Fibroblast of mammary gland (primary cell): ENCODE measurements around the gene OR2A25.

Experiments used
- DNase-seq: peaks from one replicate; pipeline ENCODE4 v3.0.0-alpha.2; 2010; ENCODE audit warnings: low read depth
- H3K4me3 ChIP-seq: 2 replicates; pipeline ENCODE4 v1.5.1; 2011; ENCODE audit warnings: low read depth, mild to moderate bottlenecking, low read length, moderate library complexity; ENCODE audit not compliant: control insufficient read depth
- CTCF ChIP-seq: conservative IDR thresholded peaks from 2 replicates; pipeline ENCODE4 v1.5.1; 2011; ENCODE audit warnings: low read depth, low read length, inconsistent platforms; ENCODE audit not compliant: control insufficient read depth, insufficient read depth

The OR2A25 gene

GRCh38 chr7:144057954-144058353, 11.7 kb upstream of the OR2A25 start:
- DNase-seq = peak; percentile 15
- no peak for TF ChIP-seq CTCF
- no peak overlapping the region for H3K4me3 ChIP-seq

- no peak for DNase-seq
- TF ChIP-seq CTCF = peak; percentile 31
- H3K4me3 ChIP-seq = no peak overlapping the region
Observed at GRCh38 chr7:144063710-144064109, 5.9 kb upstream of the OR2A25 start.

DNA sequence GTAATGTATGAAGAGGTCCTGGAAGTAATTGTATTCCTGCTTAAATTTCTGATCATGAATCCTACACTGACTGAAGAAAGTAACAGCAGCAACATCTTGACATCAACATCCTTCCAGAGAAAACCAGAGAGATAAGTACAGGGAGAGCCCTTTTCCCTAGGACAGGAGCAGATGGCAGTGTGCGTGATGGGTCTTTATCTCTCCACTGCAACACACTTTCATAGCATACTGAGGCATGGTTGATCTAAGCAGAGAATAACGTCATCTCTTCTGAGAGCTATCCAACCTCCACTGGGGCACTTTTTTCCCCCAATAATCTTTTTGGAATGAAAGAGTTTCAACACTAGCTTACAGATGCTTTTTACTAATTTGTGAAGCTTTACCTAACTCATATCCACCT, 342 bp downstream of the OR2A25 start:
- no peak for DNase-seq
- no peak overlapping the region for H3K4me3 ChIP-seq
- TF ChIP-seq CTCF = no peak

- no peak for TF ChIP-seq CTCF
- no peak for DNase-seq
- H3K4me3 ChIP-seq = no peak overlapping the region
Observed at GRCh38 chr7:144074374-144074773, 4.8 kb downstream of the OR2A25 start.

GRCh38 chr7:144085978-144086377, 16.4 kb downstream of the OR2A25 start, which contains the start of gene OR2A12:
TSS of gene OR2A12 (plus strand) at chr7:144086278. CDS start at chr7:144095108, 8,830 bp downstream.
- no peak within 1 kb of the TSS for H3K4me3 ChIP-seq
- no peak for DNase-seq
- TF ChIP-seq CTCF = no peak

GRCh38 chr7:144086730-144087129, 17.1 kb downstream of the OR2A25 start:
- TF ChIP-seq CTCF = no peak
- no peak overlapping the region for H3K4me3 ChIP-seq
- no peak for DNase-seq

- DNase-seq = no peak
- H3K4me3 ChIP-seq = no peak overlapping the region
- TF ChIP-seq CTCF = no peak
Observed at GRCh38 chr7:144087230-144087629, 17.6 kb downstream of the OR2A25 start.
